Sciatic nerve (tissue), 2 donors: ENCODE measurements around the gene SLC25A24. TPM values are rescaled to one million over a fixed set of nuclear protein-coding genes. Genes with fewer than 3 reads are reported as not detected.
"Not testable (repeated sequence)": the region's sequence is repeated elsewhere in the genome, so short reads cannot be mapped to it uniquely, and the experiment has no call there.

Source experiments
- ATAC-seq: fragments of 200-7000 bp; cut with Tn5 transposase; one replicate; pipeline ENCODE4 v1.9.1; 2020; ENCODE audit warnings: mild to moderate bottlenecking, moderate library complexity
- DNase-seq: peaks from one replicate; pipeline ENCODE4 v3.0.0-alpha.2; 2020; ENCODE audit warnings: low spot score
- intact Hi-C: fragments of 100-400 bp; cut with DNase I; formaldehyde crosslinking; loops from one replicate; pipeline ENCODE4 v1.14.2; 2022
- total RNA-seq: library from RNA; stranded (reverse); fragmentation: NEBNext Ultra II Directional; extraction: Animal tissue kit (Norgen Biotek cat#: 25700); gene quantifications from one replicate; pipeline ENCODE4 v1.2.1, GENCODE V29; 2021
- donor health status: DM: no; HTN: no; CAD: no.
- donor health status: DM: no; HTN: no; CAD: no.

SLC25A24 gene
- total RNA-seq, 1 donor from 2014 or later = 25.8 TPM

DNA sequence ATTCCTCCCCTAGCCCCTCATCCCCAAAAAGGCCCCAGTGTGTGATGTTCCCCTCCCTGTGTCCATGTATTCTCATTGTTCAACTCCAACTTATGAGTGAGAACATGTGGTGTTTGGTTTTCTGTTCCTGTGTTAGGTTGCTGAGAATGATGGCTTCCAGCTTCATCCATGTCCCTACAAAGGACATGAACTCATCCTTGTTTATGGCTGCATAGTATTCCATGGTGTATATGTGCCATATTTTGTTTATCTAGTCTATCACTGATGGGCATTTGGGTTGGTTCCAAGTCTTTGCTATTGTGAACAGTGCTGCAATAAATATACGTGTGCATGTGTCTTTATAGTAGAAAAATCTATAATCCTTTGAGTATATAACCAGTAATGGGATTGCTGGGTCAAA lies 55.6 kb downstream of the SLC25A24 start:
- DNase-seq, intact Hi-C loops, ATAC-seq: not testable (repeated sequence)

DNA sequence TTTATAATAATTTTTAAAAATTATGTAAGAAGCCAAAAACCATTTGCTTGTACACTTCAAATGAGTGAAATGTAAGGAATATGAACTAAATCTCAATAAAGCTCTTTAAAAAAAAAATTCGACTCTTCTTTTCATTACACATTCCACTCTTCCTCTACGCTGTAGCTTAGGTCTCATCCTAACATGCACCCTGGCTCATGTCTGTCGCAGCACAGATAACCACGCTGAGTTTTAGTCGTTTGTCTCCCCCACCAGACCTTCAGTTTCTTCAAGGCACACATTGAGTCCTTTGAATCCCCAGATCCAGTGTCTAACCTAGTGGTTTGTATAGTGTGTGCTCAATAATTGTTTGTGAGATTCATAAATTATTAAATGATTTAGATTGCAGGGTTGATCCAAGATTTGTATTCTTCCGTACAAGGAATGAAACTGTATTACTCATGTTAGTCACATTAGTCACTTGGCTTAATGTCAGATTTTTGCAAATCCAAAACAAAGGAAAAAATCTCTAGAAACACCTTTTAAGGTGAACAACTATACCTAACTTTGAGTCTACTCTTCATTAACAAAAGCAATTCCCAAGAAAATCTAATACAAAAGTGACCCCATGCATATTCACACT lies 57.3 kb downstream of the SLC25A24 start:
- ATAC-seq = no peak
- intact Hi-C loops = no loop called here
- no peak for DNase-seq

DNA sequence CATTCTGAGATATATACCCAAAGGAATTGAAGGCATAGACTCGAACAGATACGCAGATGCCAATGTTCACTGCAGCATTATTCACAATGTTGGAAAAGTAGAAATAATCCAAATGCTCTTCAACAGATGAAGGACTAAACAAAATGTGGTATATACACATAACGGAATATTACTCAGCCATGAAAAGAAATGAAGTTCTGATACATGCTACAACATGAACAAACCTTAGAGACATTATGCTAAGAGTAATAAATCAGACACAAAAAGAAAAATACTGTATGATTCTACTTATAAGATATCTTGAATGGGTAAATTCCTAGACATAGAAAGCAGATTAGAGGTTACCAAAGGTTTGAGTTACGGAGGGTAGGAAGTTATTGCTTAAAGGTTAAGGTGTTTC lies 57.9 kb downstream of the SLC25A24 start:
- no peak for DNase-seq
- intact Hi-C loops = no loop called here
- ATAC-seq = no peak

DNA sequence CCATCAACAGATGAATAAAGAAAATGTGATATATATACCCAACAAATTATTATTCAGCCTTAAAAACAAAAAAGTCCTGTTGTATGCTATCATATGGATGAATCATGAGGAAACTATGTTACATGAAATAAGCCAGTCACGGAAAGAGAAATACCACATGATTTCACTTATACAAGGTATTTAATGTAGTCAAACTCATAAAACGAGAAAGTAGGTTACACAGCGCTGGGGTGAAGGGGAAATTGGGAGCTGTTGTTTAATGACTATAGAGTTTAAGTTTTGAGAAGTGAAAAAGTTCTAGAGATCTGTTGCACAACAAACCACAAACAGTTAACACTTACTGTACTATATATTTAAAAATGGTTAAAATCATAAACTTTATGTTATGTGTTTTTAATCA lies 58.5 kb downstream of the SLC25A24 start:
- intact Hi-C loops = no loop called here
- ATAC-seq (no peak), DNase-seq (no peak)

DNA sequence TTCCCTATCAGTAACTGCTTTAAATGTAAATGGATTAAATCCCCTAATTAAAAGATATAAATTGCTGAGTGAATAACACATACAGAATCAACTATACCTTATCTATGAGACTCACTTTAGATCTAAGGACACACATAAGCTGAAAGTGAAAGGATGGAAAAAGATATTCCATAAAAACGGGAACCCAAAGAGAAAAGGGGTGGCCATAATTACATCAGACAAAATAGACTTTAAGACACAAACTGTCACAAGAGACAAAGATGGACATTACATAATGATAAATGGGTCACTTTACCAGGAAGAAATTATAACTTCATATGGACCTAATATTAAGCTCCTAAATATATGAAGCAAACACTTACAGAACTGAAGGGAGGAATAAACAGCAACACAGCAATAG lies 59.2 kb downstream of the SLC25A24 start:
- intact Hi-C loops = no loop called here
- DNase-seq = no peak
- no peak for ATAC-seq

DNA sequence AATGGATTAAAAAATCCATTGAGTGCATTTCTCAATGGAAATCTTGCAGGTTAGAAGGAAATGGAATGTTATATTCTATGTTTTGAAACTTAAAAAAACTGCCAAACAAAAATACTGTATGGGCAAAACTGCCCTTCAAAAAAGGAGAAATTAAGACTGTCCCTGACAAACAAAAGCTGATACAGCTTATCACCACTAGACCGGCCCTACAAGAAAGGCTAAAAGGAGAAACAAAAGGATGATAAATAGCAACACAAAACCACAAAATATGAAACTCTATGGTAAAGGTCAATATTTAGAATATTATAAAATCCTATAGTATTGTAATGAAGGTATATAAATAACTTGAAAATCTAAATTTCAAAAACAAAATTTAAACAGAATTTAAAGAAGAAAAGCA lies 60.0 kb downstream of the SLC25A24 start:
- DNase-seq (no peak), ATAC-seq (no peak)
- intact Hi-C loops = no loop called here

DNA sequence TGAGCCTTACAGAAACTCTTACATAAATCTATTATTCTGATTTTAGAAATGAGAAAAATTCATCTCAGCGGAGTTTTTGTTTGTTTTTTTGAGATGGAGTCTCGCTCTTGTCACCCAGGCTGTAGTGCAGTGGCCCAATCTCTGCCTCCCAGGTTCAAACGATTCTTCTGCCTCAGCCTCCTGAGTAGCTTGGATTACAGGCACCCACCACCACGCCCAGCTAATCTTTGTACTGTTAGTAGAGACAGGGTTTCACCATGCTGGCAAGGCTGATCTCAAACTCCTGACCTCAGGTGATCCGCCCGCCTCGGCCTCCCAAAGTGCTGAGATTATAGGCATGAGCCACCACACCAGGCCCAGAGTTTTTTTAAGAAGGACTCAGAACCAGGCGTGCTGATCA lies 60.6 kb downstream of the SLC25A24 start:
- intact Hi-C loops, ATAC-seq, DNase-seq: not testable (repeated sequence)

DNA sequence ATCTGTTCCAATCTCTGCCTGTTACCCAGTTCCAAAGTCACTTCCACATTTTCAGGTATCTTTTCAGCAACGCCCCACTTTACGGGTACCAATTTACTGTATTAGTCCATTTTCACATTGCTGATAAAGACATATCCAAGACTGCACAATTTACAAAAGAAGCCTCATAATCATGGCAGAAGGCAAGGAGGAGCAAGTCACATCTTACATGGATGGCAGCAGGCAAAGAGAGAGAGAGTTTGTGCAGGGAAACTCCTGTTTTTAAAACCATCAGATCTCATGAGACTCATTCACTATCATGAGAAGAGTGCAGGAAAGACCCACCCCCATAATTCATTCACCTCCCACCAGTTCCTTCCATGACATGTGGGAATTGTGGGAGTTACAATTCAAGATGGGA lies 67.0 kb downstream of the SLC25A24 start:
- ATAC-seq, DNase-seq, intact Hi-C loops: not testable (repeated sequence)

DNA sequence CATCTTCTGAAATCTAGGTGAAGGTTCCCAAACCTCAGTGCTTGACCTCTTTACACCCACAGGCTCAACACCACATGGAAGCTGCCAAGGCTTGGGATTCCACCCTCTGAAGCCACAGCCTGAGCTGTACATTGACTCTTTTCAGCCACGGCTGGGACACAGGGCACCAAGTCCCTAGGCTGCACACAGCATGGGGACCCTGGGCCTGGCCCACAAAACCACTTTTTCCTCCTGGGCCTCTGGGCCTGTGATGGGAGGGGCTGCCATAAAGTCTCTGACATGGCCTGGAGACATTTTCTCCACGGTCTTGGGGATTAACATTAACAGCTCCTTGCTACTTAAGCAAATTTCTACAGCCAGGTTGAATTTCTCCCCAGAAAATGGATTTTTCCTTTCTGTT lies 67.8 kb downstream of the SLC25A24 start:
- ATAC-seq, intact Hi-C loops, DNase-seq: not testable (repeated sequence)

DNA sequence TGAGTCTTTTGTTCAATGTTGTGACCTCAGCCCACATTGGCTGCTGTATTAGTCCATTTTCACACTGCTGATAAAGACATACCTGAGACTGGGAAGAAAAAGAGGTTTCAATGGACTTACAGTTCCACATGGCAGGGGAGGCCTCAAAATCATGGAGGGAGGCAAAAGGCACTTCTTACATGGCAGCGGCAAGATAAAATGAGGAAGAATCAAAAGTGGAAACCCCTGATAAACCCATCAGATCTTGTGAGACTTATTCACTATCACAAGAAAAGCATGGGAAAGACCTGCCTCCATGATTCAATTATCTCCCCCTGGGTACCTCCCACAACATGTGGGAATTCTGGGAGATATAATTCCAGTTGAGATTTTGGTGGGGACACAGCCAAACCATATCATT lies 68.9 kb downstream of the SLC25A24 start:
- ATAC-seq, intact Hi-C loops, DNase-seq: not testable (repeated sequence)

DNA sequence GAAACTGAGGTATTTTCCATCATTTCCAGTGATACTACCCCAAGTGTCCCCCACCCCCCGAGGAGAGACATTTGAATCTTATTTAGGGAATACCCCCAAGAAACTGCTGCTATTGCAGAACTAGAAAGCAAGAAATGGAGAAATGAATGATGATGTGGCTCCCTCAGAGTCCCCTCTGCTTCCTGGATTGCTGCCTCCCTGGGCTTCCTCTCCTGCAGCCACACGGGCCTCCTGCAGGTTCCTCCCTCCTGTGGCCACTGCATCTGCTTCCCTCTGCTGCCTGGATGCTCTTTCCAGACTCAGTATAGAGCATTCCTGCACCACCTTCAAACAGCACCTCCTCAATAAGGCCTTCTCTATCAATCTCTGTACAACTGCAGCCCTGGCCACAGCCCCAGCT lies 69.3 kb downstream of the SLC25A24 start:
- no peak for DNase-seq
- intact Hi-C loops = no loop called here
- ATAC-seq = no peak

DNA sequence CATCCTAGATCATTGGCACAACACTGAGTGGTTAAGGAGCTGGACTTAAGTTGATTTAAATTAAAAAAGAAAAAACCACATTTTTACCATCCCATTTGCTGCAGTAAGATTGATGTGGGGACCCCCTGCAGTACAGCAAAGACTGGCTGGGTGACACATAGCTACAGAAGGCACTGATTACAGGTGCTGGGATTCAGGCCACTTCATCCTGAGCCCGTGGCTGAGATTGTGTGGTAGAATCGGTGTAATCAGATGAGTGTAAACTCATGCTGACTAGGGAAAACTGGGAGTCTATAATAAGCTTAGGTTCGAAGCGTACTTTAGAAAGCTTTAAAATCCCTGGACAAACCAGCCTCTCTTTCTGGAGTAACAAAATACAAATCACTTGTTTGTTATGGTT lies 70.1 kb downstream of the SLC25A24 start:
- intact Hi-C loops = no loop called here
- DNase-seq (no peak), ATAC-seq (no peak)

DNA sequence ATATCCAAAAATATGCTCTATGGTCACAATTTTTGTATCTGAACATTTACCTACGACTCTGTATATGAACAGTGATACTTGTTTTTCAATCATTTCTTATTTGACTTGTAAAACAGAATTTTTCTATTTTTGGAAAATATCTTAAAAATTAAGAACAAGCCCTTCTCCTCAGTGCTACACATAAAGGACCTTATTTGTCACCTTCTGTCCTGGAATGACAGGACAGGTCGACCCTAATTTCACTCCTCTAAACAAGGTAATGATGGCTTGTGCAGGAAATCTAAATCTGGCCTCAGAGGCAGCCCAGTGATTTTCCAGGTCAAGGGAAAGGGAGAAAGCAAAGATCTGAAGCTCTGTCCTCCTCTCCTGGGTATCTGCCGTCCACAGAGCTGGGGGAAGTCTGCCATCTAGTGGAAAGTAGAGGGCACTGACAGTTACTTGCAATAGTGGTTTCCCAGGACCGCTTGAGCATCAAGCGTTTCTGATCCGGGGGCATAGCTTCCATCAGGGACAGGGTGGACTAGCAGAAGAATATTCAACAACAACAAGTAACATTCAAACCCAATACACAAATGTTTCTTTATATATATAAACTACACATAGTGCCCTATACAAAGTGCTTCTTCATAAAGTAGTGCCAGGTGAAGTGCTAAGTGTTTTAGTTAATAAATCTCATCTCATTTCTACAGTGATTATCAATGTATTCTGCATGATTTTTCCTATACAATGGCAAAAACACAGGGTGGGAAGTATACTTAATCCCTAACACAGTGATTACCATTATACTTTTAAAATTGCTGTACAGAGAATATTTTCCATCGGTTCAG lies 74.6 kb downstream of the SLC25A24 start:
- ATAC-seq (peak; percentile 94), DNase-seq (peak; percentile 74)
- intact Hi-C loops = loop anchor here (1.0 kb wide), 1 partner anchor 343 kb away; no protein-coding TSS in a partner anchor

DNA sequence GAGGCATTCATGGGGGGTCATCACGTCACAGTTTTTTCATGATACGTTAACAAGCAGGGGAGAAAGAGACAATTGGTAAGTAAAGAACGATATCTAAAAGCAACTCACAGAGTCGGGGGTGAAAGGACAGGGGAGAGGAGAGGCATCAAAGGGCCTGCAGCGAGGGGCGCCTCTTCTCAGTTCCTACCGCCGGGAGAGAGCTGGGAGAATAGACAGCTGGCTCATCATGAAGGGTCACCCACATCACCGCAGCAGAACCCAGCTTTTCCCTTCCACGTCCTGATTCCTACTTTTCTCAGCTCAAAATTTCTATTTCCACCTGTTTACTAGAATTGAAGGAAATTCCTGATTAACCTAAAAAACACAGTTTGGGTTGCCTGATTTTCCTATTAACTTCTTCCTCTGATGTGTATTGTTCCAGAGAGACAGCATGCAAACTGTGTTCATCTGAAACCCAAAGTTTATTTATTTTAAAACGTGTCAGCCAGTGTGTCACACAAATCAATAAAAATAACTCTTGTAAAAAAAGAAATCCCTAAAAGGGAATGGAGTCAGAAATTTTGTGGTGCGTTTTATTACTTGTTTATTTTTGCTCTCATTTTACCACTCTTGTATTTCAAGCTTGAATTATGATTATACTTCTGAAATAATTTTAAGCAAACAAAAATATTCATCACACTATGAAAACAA lies 75.4 kb downstream of the SLC25A24 start:
- intact Hi-C loops = no loop called here
- ATAC-seq = no peak
- DNase-seq = no peak

DNA sequence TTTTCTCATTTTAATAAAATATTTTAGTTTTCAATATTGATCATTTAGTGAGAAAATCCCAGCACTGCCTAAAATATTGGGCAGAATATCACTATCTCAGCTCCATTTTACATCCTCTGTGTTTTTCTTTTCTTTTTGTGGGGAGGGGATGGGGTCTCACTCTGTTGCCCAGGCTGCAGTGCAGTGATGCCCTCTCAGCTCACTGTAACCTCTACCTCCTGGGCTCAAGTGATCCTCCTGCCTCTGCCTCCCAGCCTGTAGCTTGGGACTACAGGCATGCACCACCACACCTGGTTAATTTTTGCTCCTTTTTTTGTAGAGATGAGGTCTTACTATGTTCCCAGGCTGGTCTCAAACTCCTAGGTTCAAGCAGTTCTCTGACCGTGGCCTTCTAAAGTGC lies 76.1 kb downstream of the SLC25A24 start:
- ATAC-seq = no peak
- no peak for DNase-seq
- intact Hi-C loops = no loop called here

DNA sequence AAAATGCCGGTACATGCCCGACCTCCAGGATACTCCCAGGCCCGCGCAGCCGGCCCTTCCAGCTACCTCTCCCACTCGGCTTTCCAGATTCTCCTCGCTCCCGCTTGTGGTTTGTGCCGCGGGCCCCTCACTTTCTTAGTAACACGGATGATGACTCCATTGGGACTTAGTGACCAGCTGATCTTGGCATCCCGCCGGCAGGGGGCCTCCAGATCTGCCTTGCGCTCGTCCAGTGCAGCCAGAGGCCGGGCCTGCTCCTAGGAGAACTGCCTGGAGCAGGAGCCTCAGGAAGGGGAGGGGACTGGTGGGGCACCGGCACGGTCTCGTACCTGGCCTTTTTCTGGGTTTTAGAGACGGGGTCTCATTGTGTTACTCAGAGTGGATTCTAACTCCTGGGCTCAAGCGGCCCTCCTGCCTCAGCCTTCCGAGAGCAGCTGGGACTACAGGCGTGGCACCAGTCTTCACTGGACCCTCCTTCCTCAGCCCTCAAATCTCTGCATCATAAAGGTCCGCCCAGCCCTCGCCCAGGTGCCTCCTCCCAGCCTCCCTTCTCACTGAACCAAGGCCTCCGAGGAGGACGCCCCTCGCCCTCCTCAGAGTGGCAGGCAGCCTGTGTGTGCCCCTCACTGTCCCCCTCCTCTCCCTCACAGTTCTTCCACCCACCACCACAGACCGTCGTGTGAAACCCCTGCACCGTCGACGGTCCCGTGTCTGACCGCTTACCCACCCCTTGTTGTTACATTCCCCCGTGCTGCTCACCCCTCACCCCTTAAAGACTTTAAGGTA lies 78.6 kb downstream of the SLC25A24 start:
- intact Hi-C loops = no loop called here
- ATAC-seq = peak; percentile 23
- DNase-seq = no peak

DNA sequence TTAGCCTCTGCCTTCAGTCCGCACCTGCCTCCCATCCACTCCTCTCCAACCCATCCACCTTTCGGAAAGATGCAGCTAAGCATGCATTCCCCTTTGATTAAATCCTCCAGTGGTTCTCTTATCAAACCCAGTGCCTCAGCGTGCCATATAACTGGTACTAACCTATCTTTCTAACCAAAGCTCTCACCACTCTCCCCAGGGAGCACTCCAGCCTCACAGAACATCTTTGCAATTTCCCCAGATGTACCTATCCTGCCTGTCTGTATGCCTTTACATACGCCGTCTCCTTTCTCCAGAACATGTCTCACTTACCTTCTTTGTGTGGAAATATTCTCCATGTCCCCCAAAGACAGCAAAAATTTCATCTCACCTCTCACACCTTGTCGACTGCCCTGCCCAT lies 80.0 kb downstream of the SLC25A24 start:
- no peak for ATAC-seq
- intact Hi-C loops = no loop called here
- DNase-seq = no peak

DNA sequence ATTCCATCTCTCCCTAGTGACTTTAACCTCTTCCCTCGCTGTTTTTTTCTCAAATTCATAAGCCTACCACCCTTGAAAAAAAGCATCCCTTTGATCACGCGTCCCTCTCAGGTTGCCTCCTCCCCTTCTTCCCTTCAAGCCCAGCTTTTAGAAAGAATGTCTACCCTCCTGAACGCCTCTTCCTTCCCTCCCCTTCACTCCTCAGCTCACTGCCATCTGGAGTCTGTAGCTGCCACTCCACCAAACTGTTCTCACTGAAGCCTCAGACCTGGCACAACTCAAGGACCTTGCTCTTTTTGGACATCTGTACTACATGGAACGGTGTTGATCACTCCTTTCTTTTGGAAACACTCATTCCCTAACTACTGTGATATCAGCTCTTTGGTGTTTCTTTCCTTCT lies 80.6 kb downstream of the SLC25A24 start:
- ATAC-seq (no peak), DNase-seq (no peak)
- intact Hi-C loops = no loop called here
